8988T (cell line): Measurements from ENCODE around the gene PHF1.

ENCODE experiments used
- DNase-seq: peaks from one replicate; pipeline ENCODE4 v3.0.0; 2011

The PHF1 gene

DNA sequence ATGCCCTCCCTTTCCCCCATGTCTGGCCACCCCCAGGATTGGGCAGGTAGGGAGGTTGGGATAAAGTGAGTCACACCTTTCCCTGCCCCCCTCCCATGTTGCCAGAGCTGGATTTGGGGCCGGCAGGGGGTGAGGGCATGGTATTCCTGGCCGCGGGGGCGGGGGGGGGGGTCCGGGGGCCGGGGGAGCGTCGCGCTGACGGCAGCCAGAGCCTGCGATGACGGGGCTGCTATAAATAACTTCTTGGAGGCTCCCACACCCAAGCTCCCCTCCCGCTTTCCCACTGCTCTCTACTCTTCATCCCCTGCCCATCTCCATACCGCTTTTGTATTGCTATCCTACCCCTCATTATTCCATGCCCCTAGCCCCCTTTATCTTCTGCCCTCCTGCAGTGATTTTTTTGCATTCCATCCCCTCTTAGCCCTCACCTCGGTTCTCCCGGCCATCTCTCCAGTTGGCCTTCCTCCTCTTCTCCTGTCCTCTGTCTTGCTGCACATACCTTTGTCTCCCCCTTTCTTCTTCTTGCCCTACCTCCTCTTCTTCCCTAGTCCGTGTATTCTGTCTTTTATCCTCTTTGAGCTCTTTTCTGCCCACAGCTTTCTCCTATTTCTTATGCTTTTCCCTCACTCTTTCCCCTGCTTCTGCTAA lies 22.9 kb downstream of the PHF1 start:
- no peak for DNase-seq

DNA sequence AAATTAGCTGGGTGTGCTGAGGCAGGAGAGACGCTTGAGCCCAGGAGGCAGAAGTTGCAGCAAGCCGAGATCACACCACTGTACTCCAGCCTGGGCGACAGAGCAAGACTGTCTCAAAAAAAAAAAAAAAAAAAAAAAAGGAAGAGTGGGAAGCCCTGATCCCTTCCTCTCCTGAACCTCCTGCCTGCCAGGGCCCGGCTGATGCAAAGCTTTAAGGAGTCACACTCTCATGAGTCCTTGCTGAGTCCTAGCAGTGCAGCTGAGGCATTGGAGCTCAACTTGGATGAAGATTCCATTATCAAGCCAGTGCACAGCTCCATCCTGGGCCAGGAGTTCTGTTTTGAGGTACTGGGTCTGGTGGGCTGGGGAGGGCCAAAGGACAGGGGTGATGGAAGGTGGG lies 24.1 kb downstream of the PHF1 start:
- DNase-seq: no peak

DNA sequence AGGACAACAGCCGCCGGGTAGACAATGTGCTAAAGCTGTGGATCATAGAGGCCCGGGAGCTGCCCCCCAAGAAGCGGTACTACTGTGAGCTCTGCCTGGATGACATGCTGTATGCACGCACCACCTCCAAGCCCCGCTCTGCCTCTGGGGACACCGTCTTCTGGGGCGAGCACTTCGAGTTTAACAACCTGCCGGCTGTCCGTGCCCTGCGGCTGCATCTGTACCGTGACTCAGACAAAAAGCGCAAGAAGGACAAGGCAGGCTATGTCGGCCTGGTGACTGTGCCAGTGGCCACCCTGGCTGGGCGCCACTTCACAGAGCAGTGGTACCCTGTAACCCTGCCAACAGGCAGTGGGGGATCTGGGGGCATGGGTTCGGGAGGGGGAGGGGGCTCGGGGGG lies 26.9 kb downstream of the PHF1 start:
- no peak for DNase-seq

DNA sequence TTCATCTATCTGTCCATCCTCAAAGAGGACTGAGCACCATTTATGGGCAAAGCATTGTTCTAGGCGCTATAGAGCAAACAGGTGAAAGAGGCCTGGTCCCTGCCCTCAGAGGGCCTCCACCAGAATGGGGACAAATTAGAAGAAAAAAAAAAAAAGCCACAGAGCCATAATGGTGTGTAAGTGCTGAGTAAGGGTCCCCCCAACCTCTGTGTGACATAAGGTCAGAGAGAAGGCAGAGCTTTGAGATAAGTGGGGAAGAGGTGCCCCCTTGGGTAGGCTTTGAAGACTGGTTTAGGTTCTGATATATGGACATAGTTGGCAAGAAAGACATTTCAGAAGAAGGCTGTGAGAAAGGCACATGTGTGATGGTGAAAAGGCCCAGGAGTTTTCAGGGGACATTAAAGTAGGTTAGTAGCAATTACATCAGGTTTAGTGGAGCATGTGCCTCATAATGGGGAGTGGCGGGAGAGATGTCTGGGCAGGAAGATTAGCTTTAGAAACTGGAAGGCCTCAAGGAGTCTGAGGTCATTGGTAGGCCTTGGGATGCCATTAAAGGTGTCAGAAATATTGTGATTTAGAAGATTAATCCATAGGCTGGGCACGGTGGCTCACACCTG lies 28.3 kb downstream of the PHF1 start:
- no peak for DNase-seq

DNA sequence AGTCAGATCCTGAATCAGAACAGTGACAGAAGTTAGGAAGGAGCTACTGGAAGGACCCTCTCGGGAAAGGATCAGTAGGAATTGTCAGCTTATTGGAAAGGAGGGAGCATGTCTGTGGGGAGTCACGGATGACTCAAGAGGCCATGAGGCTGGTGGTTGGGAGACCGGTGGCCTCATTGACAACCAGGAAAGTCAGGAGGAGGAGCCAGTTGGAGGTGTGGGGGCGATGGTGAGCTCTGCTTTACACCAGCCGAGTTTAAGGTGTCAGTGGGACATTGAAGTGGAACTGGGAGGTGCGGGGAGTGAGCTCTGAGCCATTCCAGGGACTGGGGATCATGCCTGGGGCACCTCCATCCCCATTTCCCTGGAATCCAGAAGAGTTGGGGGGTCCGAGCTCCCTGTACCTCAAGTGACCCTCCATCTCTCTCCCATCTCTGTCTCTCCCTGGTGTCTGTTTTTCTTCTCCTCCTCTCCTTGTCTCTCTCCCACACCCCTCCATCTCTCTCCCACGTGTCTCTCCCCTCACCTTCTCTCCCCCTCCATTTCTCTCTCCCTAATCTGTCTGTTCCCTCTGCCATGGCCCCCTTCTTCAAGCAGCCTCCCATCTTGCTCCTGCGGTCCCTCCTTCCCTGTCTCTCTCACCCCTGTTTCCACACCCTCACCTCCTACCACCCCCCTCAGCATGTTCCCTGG lies 29.3 kb downstream of the PHF1 start:
- DNase-seq: no peak

DNA sequence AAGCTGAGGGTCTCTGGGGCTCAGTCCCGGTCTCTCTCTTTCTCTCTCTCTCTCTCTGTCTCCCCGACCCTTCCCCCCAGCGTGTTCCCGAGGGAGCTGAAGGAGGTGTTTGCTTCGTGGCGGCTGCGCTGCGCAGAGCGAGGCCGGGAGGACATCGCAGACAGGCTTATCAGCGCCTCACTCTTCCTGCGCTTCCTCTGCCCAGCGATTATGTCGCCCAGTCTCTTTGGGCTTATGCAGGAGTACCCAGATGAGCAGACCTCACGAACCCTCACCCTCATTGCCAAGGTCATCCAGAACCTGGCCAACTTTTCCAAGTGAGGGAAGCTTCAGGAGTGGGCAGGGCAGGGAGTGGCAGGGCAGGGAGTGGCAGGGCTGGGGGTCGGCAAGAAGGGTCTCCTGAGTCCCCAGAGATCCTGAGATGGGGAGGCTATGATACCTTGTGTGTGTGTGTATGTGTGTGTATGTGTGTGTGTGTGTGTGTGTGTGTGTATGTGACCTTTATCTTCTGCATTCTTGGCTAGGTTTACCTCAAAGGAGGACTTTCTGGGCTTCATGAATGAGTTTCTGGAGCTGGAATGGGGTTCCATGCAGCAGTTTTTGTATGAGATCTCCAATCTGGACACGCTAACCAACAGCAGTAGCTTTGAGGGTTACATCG lies 30.0 kb downstream of the PHF1 start:
- DNase-seq: no peak

DNA sequence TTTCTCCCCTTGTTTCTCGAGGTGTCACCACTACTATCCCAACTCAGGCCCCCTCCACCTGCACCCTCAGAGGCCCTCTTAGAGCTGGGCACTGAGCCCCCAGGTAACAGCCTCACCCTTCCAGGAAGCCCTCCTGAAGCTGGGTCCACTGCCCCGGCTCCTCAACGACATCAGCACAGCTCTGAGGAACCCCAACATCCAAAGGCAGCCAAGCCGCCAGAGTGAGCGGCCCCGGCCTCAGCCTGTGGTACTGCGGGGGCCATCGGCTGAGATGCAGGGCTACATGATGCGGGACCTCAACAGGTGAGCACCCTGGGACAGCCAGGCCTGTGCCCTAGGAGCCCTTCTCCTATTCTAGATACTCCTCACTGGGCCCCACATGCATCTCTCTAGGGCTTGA lies 30.6 kb downstream of the PHF1 start:
- no peak for DNase-seq

DNA sequence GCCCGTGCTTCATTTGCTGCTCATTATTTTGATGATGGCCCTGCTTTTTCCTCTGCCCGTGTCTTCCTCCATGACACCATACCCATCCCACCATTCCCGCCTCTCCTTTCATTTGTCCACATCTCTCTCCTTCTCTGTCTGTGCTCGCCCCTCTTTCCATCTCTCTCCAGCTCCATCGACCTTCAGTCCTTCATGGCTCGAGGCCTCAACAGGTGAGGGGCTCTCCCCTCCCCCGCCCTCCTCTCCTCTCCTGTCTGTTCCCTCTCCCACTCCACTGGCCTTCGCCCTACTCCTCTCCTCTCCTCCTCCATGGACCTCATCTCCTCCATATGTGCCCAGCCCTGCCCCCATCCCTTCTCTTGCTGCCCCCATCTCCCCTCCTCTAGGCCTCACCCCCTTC lies 31.5 kb downstream of the PHF1 start:
- no peak for DNase-seq

DNA sequence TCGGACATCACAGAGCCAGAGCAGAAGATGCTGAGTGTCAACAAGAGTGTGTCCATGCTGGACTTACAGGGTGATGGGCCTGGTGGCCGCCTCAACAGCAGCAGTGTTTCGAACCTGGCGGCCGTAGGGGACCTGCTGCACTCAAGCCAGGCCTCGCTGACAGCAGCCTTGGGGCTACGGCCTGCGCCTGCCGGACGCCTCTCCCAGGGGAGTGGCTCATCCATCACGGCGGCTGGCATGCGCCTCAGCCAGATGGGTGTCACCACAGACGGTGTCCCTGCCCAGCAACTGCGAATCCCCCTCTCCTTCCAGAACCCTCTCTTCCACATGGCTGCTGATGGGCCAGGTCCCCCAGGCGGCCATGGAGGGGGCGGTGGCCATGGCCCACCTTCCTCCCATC lies 32.2 kb downstream of the PHF1 start:
- no peak for DNase-seq

DNA sequence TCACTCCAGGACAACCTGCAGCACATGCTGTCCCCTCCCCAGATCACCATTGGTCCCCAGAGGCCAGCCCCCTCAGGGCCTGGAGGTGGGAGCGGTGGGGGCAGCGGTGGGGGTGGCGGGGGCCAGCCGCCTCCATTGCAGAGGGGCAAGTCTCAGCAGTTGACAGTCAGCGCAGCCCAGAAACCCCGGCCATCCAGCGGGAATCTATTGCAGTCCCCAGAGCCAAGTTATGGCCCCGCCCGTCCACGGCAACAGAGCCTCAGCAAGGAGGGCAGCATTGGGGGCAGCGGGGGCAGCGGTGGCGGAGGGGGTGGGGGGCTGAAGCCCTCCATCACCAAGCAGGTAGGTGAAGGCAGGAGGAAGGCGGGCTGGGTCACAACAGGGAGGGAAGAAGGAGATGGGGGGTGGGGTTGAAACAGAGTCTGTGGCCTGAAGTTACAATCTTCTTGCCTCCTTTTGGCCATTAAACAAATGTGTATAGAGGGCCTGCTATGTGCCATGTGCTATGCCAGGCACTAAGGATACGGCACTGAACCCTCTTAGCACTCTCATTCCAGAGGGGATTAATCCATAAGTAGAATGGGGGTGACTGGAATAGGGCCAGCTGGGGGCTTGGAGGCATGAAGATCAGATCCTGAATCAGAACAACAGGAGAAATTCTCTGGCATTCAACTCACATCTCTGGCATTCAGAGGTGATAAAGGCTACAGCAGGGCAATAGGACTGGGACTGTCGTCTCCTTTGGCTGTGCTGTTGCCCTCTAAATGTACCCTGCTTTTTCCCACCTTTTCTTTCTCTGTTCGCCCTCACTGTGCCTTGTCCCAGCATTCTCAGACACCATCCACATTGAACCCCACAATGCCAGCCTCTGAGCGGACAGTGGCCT lies 33.0 kb downstream of the PHF1 start:
- DNase-seq: no peak

DNA sequence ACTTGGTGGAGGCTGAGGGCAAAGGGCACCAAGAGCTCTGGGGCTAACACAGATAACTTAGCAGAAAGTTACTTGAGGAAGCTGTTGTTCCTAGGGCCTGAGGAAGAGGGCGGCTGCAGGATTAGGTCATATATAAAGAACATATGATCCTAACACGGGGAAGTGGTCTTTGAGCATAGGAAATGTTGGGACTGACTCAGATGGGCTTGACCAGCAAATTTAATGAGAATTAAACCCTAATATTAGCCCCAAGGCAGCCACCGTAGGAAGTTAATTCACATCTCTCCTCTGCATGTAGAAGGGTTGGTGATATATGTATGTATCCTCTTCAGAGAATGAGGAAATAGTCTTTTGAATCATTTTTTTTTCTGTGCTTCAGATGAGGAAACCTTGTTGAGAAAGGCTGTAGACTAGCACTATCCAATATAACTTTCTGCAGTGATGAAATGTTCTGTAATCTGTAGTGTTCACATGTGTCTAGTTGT lies 34.3 kb downstream of the PHF1 start:
- DNase-seq: no peak

DNA sequence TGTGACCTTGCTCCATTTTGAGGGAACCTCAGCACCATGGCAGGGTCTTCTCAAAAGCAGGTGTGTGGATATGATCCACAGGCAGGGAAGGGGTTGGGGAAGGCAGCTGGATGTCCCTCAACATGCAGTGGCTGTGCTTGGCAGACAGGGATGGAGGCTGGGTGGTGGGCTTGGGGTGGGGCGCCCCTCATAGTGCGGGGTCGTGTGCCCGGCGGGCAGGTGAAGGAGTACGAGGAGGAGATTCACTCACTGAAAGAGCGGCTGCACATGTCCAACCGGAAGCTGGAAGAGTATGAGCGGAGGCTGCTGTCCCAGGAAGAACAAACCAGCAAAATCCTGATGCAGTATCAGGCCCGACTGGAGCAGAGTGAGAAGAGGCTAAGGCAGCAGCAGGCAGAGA lies 35.5 kb downstream of the PHF1 start:
- DNase-seq: no peak

DNA sequence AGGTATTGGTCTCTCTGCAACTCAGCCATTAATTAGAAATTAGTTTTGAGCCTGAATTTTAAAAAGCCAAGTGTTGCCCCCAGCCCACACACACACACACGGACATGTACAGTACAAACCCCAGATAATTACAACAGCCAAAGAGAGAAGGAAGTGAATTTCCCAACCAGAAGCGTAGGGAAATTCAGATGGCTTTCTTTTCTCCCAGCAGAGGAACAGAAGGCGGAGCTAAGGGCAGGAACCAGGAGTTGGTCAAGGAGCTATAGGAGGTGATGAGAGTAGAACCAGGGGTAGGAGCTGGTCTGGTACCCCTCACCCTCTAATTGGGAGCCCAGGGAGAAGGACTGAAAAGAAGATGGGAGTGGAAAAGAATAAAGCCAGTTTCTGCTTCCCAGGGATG lies 39.6 kb downstream of the PHF1 start:
- peak; percentile 17 for DNase-seq

DNA sequence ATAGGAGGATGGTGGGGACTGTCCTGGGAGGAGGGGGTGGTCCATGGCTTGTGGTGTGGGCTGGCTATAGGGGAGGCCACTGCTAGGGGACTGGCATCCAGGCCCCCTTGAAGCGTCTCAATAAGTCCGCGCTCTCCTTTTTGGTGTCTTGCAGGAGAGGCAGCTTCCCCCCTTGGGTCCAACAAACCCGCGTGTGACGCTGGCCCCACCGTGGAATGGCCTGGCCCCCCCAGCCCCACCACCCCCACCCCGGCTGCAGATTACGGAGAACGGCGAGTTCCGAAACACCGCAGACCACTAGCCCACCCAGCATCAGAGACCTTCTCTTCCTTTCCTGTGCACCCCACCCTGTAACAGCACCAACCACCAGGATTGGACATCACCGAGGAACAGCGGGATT lies 40.8 kb downstream of the PHF1 start:
- DNase-seq: peak; percentile 24

DNA sequence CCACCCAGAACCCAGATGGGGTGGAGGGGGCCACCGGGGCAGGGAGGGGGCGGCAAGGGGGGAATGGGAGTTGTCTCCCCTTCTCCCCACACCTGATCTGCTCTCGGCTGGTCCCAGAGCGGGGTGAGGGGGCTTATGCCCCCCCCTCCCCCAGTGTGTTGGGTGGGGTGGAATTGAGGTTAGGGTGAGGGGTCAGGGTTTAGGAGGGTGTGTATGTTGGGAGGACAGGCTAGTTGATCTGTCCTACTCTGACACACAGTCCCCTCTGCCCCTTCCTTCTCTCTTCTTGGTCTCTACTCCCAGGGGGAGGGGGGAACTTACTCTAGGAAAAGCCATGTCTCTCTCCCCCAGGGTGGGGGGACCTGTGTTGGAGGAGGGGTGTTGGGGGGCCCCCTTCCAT lies 41.7 kb downstream of the PHF1 start:
- DNase-seq: peak; percentile 25

DNA sequence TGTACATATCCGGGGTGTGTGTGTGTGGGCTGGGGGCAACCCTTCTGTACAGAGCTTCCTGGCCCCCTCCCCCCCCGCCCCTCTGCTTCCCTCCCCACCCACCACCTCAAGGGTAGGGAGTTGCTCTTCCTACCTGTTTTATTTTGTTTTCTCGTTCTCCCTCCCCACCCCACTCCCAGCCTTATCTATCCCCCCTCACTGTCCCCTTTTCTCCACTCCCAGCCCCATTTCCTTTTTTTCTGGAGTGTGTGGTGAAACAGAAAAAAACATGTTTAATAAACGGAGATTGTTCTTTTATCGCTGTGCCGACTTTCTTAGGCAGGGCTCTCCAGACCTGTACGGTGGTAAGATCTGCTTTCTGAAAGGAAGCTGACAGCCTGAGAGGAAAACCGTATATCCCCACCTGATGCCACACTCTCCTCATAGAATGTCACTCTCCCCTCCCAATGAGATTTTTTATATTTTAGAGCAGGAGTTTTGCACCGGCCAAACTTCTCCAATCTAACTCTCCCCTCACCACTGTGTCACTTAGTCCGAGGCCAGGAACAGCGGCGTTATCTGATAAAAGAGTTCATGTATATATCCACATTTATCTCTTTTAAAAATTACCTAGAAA lies 42.7 kb downstream of the PHF1 start:
- DNase-seq: peak; percentile 23

DNA sequence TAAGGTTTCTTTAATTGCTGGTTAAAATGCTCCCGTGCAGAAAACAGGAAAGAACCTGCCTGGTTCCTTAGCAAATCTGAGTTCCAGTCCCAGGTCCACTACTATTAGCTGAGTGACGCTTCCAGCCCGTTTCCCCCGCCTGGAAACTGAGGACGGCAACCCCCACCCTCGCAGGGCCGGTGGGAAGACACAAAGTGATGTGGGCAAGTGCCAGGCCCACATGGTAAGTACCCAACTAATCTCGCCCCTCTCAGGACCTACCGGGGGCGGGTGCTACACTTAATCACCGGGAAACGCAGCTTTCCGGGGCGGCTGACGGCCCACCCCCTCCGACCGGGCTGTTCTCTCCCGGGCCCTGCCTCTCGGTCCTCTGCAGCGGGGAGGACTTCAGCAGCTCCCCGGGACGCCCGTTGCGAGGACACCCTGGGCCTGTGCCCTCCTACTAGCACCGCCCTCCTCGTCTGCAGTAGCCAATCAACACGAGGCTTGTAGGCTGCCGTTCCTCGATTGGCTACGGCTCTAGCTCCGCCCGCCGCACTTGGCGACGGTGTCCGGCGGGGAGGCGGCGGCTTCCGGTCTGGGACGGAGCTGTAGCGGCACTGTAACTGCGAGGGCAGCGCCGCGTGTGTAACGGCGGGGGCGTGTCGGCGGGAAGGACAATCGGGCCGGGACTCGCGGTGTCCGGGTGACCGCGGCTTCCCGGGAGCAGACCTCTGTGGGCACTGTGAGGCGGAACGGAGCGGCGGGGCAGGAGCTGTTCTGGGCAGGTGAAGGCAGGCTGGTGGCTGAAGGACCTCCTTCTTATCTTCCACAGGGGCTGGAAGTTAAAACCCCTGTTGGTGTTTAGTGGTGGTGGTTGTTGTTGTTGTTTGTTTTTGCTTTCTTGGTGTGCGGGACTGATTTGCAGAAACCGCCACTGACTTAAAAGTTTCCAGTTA lies 43.5 kb downstream of the PHF1 start, which contains the start of gene ZBTB9:
Gene ZBTB9 (plus strand): TSS at position 568 of the 938 bp plus-strand sequence. CDS start 525 bp downstream, outside the sequence.
- peak; percentile 98 for DNase-seq

DNA sequence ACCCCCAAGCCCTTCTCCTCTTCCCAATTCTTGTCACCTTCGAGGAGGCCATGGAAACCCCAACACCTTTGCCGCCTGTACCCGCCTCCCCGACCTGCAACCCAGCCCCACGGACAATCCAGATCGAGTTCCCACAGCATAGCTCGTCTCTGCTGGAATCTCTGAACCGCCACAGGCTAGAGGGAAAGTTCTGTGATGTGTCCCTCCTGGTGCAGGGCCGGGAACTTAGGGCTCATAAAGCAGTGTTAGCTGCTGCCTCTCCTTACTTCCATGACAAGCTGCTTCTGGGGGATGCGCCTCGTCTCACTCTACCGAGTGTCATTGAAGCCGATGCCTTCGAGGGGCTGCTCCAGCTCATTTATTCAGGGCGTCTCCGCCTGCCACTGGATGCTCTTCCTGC lies 44.2 kb downstream of the PHF1 start:
- no peak for DNase-seq

DNA sequence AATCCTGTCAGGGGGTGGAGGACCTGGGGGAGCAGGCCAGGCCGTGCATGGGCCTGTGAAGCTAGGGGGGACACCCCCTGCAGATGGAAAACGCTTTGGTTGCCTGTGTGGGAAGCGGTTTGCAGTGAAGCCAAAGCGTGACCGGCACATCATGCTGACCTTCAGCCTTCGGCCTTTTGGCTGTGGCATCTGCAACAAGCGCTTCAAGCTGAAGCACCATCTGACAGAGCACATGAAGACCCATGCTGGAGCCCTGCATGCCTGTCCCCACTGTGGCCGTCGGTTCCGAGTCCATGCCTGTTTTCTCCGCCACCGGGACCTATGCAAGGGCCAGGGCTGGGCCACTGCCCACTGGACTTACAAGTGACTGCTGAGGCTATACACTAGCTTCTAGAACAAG lies 45.3 kb downstream of the PHF1 start:
- DNase-seq: no peak

DNA sequence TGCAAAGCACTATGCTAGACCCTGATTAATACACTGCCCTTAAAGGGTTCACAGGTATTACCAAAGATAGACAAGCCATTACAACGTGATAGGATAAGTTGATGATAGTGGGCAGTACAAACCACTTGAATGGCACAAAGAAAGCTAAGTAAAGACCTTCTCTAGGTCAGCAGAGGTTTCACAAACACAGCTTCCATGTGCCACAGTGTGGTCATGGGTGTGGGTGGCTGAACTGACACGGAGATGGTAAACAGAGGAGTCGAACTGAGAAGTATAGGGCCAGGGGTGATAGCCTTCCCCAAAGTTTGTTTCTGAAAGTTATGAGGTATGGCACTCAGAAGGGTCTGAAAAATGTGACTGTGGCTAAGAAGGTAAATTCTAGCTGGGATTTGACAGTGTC lies 47.9 kb downstream of the PHF1 start:
- DNase-seq: no peak

DNA sequence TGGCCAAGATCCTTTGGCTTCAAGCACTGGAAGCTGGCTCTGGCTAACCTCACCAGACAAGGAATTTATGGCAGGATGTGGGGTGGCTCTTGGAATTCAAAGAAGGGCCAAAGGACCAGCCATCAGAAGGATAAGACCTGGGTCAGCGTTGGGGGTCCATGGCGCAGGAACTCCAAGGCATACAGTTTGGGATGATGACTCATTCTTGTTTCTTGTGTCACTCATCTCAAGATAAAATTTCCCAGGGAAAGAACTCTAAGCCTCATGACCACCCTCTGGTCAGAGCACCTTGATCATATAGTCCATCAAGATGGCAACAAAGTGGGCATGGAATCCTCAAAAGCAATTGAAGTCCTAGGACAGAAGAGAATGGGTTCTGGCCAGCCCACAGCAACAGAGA lies 48.4 kb downstream of the PHF1 start:
- DNase-seq: no peak
